C4-2B (cell line): ENCODE measurements around the gene METRN.

Source experiments
- CTCF ChIP-seq: fragments of 450-650 bp; conservative IDR thresholded peaks from 2 replicates; pipeline ENCODE4 v1.5.1; 2017; ENCODE audit warnings: mild to moderate bottlenecking
- ZFX ChIP-seq: fragments of 450-650 bp; IDR thresholded peaks from 2 replicates; pipeline ENCODE4 v1.6.1; 2017

DNA sequence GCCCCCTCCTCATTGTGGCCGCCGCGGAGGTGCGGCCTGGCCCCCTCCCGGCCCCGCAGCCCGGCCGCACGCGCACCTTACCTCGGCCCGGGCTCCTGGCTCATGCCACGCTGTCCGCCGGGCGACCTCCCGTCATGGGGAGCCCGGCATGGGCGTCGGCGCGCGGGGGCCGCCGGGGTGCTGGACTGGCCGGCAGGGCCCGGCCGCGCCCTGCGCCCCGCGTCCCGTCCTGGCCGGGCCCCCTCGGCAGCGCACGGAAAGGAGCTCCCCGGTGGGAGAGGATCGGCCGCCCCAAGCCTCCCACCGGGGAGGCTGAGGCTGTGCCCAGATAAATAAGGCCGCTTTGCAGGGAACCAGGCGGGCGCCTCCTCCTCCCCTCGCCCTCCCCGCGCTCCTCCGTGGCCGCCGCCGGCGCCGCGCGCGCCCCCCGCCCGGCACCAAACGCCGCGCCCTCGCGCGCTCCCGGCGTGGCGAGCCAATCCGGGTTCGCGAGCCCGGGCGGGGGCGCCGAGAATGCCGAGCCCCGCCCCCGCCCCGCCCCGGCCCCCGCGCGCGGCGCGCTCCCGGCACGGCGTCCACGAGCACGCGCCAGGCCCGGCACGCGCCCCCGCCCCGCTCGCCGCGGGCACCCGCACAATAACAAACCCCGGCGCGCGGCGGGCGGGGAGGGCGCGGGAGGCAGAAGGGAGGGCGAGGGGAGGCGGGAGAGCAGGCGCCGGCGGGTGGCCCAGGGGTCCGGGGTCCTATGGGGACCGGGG, 9.3 kb upstream of the METRN start, which contains the start of gene FBXL16:
- no peak for TF ChIP-seq CTCF
- no peak for TF ChIP-seq ZFX
